H54 (cell line): Measurements from ENCODE around the gene NDUFS6.
"Not testable (repeated sequence)": the region's sequence is repeated elsewhere in the genome, so short reads cannot be mapped to it uniquely, and the experiment has no call there.

Experiments used
- DNase-seq: peaks from one replicate; pipeline ENCODE4 v3.0.0; 2011; ENCODE audit warnings: low spot score, mixed read lengths; ENCODE audit not compliant: insufficient read length
- FAIRE-seq: peaks from 3 replicates; lab custom pipeline; 2011; peaks lifted over from hg19 to GRCh38; lab: Jason Lieb, UNC
- POLR2A ChIP-seq: IDR thresholded peaks from 2 replicates; pipeline ENCODE4 v1.6.1; 2011; ENCODE audit warnings: low read depth, mild to moderate bottlenecking, low read length

Gene NDUFS6

DNA sequence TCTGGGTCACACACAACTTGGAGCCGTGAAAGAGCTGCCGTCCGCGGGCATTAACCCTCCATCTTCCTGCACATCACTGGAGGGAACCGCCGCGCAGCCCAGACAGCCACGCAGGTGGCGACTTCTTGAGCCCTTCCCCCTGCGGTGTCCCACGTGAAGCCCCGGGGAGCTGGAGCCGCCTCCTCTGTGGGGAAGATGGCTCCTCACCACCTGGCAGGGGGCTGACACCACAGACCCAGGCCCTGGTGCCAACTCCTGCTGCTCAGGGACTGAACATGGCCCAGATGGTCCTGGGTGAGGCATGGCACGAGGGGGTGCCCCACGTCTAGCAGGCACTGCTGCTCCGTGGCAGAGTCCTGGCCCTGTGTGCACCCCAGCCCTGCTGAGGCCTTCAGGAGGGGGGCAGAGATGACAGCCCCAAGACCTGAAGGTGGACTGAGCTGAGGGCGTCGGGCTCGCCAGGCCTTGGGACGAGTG, 38.9 kb downstream of the NDUFS6 start:
- no peak for TF ChIP-seq POLR2A
- FAIRE-seq (no peak), DNase-seq (no peak)

GRCh38 chr5:1840741-1841521, 39.7 kb downstream of the NDUFS6 start:
- FAIRE-seq (no peak), DNase-seq (no peak)
- no peak for TF ChIP-seq POLR2A

GRCh38 chr5:1842004-1842819, 41.0 kb downstream of the NDUFS6 start:
- no peak for FAIRE-seq
- no peak for TF ChIP-seq POLR2A
- DNase-seq = no peak

DNA sequence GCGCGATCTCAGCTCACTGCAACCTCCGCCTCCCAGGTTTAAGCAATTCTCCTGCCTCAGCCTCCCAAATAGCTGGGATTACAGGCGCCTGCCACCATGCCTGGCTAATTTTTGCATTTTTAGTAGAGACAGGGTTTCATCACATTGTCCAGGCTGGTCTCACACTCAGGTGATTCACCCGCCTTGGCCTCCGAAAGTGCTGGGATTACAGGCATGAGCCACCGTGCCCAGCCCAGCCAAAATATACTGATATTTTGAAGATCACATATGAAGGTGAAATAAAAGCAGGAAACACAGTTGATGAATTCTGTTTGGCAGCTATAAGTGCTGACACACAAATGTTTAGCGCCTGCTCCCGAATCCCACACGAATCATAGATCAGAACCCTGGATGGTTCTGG, 42.6 kb downstream of the NDUFS6 start:
- not testable (repeated sequence) for FAIRE-seq, DNase-seq

GRCh38 chr5:1844708-1845436, 43.7 kb downstream of the NDUFS6 start:
- TF ChIP-seq POLR2A = no peak
- DNase-seq (no peak), FAIRE-seq (no peak)

DNA sequence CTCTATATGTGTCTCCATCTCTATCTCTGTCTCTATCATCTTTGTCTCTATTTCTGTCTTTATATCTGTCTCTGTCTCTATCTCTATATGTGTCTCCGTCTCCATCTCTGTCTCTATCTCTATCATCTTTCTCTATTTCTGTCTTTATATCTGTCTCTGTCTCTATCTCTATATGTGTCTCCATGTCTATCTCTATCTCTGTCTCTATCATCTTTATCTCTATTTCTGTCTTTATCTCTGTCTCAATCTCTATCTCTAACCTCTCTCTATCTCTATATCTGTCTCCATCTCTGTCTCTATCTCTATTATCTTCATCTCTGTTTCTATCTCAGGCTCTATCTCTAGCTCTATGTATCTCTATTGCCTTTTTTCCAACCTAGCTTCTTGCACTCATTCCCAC, 44.5 kb downstream of the NDUFS6 start:
- DNase-seq = no peak
- FAIRE-seq = no peak
- TF ChIP-seq POLR2A = no peak

GRCh38 chr5:1846583-1846982, 45.4 kb downstream of the NDUFS6 start:
- DNase-seq (no peak), FAIRE-seq (no peak)
- no peak for TF ChIP-seq POLR2A

DNA sequence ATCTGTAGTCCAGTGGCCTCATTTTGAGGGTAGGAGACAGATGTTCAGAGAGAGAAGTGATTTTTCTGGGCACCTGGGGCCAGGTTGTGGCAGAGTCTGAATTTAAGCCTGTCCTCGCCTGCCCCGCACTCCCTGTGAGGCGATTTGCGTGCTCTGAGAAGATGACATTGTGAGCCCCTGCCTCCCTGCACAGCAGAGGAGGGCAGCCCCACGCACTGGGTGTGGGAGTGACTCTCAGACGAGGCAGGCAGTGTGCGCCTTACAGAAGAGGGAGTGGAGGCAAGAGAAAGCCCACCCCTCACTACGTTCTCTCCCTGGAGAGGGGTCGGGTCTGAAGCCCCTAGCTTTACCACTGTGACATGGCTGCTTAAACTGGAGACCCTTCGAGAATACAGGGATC, 45.8 kb downstream of the NDUFS6 start:
- no peak for FAIRE-seq
- DNase-seq = no peak
- TF ChIP-seq POLR2A = no peak

DNA sequence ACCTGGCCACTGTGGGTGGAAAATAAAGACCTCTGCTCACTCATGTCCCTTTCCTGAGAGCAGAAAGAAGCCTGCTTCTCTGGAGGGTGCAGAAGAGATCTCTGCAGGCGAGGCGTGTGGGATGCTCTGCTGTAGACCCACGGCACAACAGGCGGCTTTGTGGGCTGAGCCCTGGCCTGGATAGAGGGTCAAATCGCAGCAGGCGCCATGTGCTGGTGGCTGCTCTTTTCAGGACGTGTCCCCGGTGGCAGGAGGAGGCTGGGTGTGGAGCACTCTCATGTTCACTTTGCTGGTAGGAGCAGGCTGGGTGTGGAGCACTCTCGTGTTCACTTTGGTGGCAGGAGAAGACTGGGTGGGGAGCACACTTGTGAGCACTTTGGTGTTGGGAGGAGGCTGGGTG, 46.4 kb downstream of the NDUFS6 start:
- DNase-seq (no peak), FAIRE-seq (no peak)
- no peak for TF ChIP-seq POLR2A

DNA sequence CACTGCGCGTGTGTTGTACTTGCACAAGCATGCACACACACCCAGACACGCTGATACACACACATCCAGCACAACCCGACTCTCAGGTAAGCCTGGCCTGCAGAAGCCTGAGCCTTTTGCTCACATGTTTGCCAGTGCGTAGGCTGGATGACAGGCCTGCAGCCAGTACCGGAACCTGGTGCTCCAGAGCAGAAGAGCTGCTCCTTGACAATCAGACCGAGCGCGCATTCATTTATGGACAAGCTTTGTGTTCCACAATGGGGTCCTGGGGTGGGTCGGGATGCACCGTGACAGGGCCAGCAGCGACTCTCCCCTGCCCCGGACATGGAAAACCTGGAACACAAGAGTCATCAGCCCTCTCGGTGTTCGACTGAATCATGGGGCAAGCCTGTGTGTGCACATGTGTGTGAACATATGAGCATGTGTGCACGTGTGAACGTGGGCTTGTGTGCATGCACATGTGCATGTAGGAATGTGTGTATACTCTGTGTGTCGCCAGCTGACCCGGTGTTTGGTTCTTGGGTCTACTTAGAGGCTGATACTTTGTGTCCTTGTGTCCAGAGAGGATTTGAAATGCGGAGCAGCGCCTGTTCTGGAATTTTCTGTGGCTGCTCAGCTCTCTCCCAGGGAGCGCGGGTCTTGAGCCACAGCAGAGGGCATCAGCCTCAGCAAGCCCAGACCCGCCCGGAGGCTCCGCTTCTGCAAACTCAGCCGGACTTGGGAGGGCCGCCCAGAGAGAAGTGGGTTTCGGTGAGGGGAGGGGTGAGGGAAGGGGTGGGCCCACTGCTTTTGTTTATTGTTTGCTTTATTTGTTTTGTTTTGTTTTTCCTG, 49.3 kb downstream of the NDUFS6 start:
- FAIRE-seq (no peak), DNase-seq (no peak)
- TF ChIP-seq POLR2A = no peak

GRCh38 chr5:1851290-1851934, 50.2 kb downstream of the NDUFS6 start:
- no peak for DNase-seq
- TF ChIP-seq POLR2A = no peak
- FAIRE-seq = no peak

DNA sequence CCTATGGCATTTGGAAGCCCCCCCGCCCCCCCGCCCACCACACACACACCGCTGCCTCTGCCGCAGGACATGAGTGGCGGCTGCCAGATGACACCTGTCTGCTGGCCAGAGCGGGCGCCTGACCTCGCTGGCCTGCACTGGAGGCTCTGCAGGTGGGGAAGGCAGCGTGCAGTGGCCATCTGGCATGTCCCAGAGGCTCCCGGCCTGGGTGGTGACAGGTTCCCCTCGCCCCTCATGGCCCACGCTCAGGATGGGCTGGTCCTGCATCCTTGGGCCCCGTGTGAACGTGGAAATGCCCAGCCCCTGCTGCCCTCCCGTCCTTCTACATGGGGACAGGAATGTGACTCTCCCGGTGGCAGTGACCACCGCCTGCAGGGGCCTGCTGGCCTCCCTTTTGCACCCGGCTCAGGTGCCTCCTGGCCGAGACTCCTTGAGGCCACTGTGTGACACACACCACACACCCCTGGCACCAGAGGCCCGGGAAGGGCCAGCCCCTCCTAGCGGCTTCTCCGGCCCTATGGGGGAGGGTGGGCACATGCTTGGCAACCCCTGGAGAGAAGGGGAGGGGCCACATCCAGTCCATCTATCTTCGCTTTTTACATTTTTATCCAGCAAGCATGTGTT, 51.2 kb downstream of the NDUFS6 start:
- TF ChIP-seq POLR2A = no peak
- FAIRE-seq (no peak), DNase-seq (no peak)
